GM23338 (cell line): ENCODE results near the gene HSD11B2. TPM values are rescaled to one million over a fixed set of nuclear protein-coding genes. Genes with fewer than 3 reads are reported as not detected.

ENCODE experiments used
- CREB1 ChIP-seq: fragments of 250-450 bp; sonication (Bioruptor Pico); IDR thresholded peaks from 2 replicates; pipeline ENCODE4 v1.5.0; 2020; ENCODE audit warnings: low read depth, mild to moderate bottlenecking, moderate library complexity
- ETS1 ChIP-seq: IDR thresholded peaks from 2 replicates; pipeline ENCODE4 v1.6.1; 2016; ENCODE audit warnings: antibody characterized with exemption
- REST ChIP-seq: IDR thresholded peaks from one replicate; pipeline ENCODE4 v1.6.1; 2018; ENCODE audit warnings: antibody characterized with exemption; ENCODE audit not compliant: unreplicated experiment
- STAT1 ChIP-seq: IDR thresholded peaks from one replicate; pipeline ENCODE4 v1.6.1; 2016; ENCODE audit warnings: antibody characterized with exemption; ENCODE audit not compliant: unreplicated experiment
- ZNF331 ChIP-seq: fragments of 250-450 bp; sonication (Bioruptor Pico); IDR thresholded peaks from 2 replicates; pipeline ENCODE4 v1.5.0; 2020; ENCODE audit warnings: low read depth, mild to moderate bottlenecking, moderate library complexity
- ZNF462 ChIP-seq: fragments of 250-450 bp; sonication (Bioruptor Pico); IDR thresholded peaks from 2 replicates; pipeline ENCODE4 v1.5.0; 2020; ENCODE audit warnings: mild to moderate bottlenecking, moderate library complexity
- polyA plus RNA-seq: library from polyadenylated mRNA; unstranded; fragments of >200 nt; fragmentation: Nextera tagmentation; extraction: Ambion mirVana; gene quantifications from 2 replicates; pipeline ENCODE4 v1.2.1, GENCODE V29; 2016
- total RNA-seq: library from RNA; depleted of rRNA; stranded (reverse); fragments of >200 nt; shearing (Covaris generic); gene quantifications from 2 replicates; pipeline ENCODE4 v1.2.3, GENCODE V29; 2014

The HSD11B2 gene
- total and polyA plus RNA-seq, 2 experiments from 2014 or later = 14.8 to 23.0 TPM

- TF ChIP-seq ZNF462 (CRISPR knock-in tag) = no peak
- no peak for TF ChIP-seq REST
- TF ChIP-seq CREB1 (CRISPR knock-in tag) = no peak
- TF ChIP-seq ZNF331 (CRISPR knock-in tag) = no peak
- TF ChIP-seq ETS1 = no peak
- no peak for TF ChIP-seq STAT1
These were observed 32.1 kb downstream of the HSD11B2 start (continued) for GRCh38 chr16:67463059-67463458.
